BJ (cell line): Measurements from ENCODE around the gene TLE1. TPM values are rescaled to one million over a fixed set of nuclear protein-coding genes. Genes with fewer than 3 reads are reported as not detected.
"Not testable (repeated sequence)": the region's sequence is repeated elsewhere in the genome, so short reads cannot be mapped to it uniquely, and the experiment has no call there.

ENCODE experiments used
- CTCF ChIA-PET: fragments of 350-600 bp; formaldehyde crosslinking; extraction: SDS; loops from one replicate; lab custom pipeline; 2021; ENCODE audit warnings: antibody characterized with exemption, inconsistent platforms; lab: Yijun Ruan, JAX
- POLR2A ChIA-PET: fragments of 300-600 bp; sonication (Branson Sonifier 250); formaldehyde crosslinking; extraction: SDS; loops from one replicate; lab custom pipeline; 2021; ENCODE audit warnings: antibody characterized with exemption; lab: Charles Lee
- DNase-seq: peaks from one replicate; pipeline ENCODE4 v3.0.0-alpha.2; 2011; ENCODE audit warnings: low read depth
- H3K27me3 ChIP-seq: 2 replicates; pipeline ENCODE4 v1.6.0; 2011; ENCODE audit warnings: low read length; ENCODE audit not compliant: control insufficient read depth, insufficient read depth
- H3K36me3 ChIP-seq: 2 replicates; pipeline ENCODE4 v1.5.1; 2011; ENCODE audit warnings: low read length; ENCODE audit not compliant: control insufficient read depth, insufficient read depth
- H3K4me3 ChIP-seq: 2 replicates; pipeline ENCODE4 v1.5.1; 2011; ENCODE audit warnings: low read depth, mild to moderate bottlenecking, control low read depth, low read length
- polyA plus RNA-seq: library from polyadenylated mRNA; depleted of rRNA; stranded (reverse); fragments of >200 nt; gene quantifications from 2 replicates; pipeline ENCODE4 v1.2.3, GENCODE V29; 2011
- TF ChIP-seq, protein P1 (sequence below): IDR thresholded peaks from 2 replicates; pipeline ENCODE4 v1.5.1; 2011; ENCODE audit warnings: low read depth, mild to moderate bottlenecking, control low read depth, inconsistent platforms, low read length, moderate library complexity; ENCODE audit not compliant: insufficient read depth

Gene TLE1
- polyA plus RNA-seq, 1 experiment = 9.6 TPM

DNA sequence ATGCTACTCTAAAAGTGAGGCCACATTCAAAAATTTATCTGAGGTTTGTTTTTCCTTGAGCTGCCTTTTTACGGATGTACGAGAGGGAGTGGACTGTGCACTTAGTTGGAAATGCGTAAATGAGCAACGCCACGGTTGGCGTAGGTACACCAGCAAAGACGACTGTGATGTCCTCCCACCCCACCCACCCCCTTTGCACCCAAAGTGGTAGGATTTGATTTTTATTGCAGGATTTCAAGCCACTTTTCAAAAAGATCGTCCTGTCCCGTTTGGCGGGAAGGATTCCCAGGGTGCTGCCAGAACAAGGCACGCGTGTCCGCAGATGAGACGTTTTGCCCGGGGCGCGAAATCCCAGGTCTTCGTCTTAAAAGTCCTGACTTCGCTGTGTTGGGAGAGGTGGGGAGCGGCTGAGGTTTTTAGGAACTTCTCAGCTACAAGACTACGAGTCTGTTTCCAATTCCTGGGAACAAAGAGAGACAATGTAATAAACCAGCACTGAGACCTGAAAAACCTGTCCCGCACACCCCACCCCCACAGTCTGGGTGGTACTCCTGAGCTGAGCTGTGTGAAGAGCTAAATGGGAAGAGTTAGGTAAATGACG is 1.0 kb upstream of the TLE1 start:
- Histone ChIP-seq H3K27me3 (peaks cover 19% of the 10 kb centered on the region), H3K4me3 (peak overlapping the region; percentile 36), H3K36me3 (no peaks in the 10 kb centered on the region)
- TF ChIP-seq, protein P1, sequence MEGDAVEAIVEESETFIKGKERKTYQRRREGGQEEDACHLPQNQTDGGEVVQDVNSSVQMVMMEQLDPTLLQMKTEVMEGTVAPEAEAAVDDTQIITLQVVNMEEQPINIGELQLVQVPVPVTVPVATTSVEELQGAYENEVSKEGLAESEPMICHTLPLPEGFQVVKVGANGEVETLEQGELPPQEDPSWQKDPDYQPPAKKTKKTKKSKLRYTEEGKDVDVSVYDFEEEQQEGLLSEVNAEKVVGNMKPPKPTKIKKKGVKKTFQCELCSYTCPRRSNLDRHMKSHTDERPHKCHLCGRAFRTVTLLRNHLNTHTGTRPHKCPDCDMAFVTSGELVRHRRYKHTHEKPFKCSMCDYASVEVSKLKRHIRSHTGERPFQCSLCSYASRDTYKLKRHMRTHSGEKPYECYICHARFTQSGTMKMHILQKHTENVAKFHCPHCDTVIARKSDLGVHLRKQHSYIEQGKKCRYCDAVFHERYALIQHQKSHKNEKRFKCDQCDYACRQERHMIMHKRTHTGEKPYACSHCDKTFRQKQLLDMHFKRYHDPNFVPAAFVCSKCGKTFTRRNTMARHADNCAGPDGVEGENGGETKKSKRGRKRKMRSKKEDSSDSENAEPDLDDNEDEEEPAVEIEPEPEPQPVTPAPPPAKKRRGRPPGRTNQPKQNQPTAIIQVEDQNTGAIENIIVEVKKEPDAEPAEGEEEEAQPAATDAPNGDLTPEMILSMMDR = no peak
- POLR2A ChIA-PET = no interaction called here
- CTCF ChIA-PET = interaction anchor here (2.2 kb wide), 1 partner anchor 916 kb away, joined by 9 read pairs; no protein-coding TSS in a partner anchor
- DNase-seq = no peak

DNA sequence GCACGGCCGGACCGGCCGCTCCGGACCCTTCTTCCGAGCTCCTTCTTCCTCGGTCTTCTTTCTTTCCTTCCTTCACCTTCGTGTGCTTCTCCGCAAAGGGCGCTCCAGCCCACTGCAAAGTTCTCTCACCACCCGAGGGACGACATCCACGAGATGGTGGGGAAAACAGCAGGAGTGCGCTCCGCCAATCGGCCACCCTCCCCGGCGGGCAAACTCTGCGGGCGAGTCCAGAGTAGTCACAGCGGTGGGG is 329 bp downstream of the TLE1 start:
- peaks cover 15% of the 10 kb centered on the region for H3K27me3 ChIP-seq
- H3K36me3 ChIP-seq, CTCF ChIA-PET, DNase-seq: not testable (repeated sequence)
- H3K4me3 ChIP-seq = peak overlapping the region; percentile 69
- POLR2A ChIA-PET = interaction anchor here (0.6 to 0.7 kb wide), 2 partner anchors 155 to 1777 kb away, joined by 3 to 10 read pairs; no protein-coding TSS in a partner anchor

DNA sequence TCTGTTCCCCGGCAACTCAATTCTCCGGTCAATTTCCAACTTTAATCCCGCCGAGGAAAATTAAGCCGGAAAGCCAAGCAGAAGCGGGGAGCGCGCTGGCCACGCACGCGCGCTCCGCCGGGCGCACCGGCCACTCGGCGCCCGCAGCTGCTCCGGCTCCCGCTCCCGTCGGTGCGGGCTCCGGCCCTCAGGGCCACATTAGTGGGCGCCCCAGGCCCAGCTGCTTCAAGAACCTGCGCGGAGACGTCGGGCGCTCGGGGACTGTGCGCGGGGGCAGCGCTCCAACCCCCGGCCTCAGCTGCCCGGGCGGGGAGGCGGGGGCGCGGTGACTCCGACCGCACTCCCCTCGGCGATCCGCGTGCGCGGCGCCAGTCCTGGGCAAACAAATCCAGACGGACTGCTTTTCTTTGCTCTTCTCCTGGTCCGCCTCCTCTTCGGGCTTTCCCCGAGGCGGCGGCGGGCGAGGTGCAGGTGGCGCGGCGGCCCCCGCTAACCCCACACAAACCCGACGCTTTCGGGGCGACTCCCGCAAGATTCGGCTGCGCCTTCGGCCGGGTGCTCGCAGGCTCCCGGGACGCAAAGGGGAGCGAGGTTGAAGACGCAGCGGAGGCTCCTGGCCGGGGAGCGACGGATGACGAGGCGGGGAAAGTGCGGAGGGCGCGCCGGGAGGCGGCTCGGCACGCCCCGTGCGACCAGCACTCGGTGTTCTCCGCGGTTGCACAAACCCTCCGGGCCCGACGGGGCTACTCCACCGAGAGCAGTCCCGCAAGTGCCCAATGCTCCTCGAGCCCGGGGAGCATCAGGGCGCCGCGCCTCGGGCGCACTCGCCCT is 870 bp downstream of the TLE1 start:
- DNase-seq, CTCF ChIA-PET, H3K36me3 ChIP-seq: not testable (repeated sequence)
- Histone ChIP-seq H3K27me3 (peaks cover 11% of the 10 kb centered on the region), H3K4me3 (peak overlapping the region; percentile 69)
- POLR2A ChIA-PET = interaction anchor here (0.6 to 0.7 kb wide), 2 partner anchors 155 to 1777 kb away, joined by 3 to 10 read pairs; no protein-coding TSS in a partner anchor

DNA sequence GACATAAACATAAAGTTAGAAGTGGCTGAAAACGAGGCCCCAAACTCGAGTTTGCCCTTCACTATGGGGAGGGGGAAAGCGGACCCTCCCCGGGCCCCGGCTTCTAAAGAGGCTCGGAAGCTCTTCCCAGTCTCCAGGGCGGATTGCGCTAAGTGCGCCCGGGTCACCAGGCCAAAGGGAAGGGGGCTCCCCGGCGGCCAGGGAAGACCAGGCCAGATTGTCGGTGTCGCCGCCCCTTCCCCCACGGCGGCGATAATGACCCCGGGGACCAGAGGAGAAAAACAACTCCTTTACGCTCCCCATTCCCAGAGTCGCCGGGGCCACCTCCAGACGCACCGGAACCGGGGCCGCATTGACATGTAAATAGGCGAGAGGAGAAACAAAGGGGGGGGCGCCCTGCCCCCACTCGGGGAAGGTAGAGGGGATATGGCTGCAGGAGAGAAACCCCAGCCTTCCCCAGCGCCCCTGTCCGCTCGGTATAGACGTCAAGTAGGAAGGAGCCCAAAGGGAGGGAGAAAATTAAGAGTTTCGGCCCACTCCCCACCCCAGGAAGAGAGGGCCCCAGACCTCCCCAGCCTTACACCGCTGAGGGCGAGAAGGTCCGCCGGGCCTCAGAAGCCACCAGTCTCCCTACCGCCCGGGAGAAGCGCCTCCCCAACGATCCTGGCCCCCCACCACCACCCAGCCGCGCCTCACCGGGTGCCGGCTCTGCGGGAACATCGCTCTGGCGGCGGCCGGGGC is 1.7 kb downstream of the TLE1 start:
- H3K27me3 ChIP-seq = peaks cover 11% of the 10 kb centered on the region
- no peak for DNase-seq
- ChIA-PET POLR2A (no interaction called here), CTCF (interaction anchor here (0.8 to 1.1 kb wide), 2 partner anchors 135 to 164 kb away, joined by 3 read pairs; no protein-coding TSS in a partner anchor)
- TF ChIP-seq, protein P1 = no peak
- peak overlapping the region; percentile 69 for H3K4me3 ChIP-seq
- H3K36me3 ChIP-seq = no peaks in the 10 kb centered on the region

DNA sequence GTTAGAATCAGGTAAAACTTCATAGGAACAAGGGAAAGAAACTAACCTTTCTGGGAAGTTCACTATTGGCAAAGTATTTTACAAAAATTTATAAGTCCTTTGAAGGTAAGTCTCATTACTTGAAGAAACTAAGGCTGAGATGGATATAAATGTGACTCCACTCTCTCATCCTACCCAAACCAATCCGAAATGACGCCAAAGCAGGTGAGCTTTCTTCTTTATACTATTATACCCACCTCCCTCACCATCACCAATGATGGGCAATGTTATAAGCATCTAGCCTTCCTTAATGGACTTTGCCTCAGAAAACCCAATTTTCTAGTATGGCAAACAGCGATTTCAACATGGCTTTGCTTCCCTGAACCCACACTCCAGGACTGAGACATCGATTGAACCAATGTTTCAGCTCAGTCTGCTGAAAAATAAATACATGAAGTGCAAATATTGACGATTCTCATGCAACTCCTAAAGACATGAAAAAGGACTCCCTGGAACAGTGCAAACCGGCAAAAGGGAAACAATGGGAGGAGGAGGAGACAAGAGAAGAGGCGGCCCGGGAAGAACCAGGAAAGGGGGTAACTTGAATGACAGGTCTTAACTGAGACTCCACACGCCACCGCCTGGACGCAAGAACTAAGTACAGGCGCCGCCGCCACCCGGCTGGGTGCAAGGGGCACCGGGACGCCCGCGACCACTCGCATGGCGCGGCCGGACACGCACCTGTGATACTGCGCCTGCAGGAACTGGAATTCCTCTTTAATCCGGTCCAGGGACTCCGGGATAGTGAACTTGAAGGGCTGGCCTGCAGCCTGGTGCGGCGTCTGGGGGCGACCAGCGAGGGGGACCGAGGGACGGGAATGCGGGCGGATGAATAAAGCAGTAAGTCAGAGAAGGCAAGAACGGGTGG is 2.5 kb downstream of the TLE1 start:
- Histone ChIP-seq H3K4me3 (peak overlapping the region; percentile 69), H3K27me3 (peaks cover 9% of the 10 kb centered on the region), H3K36me3 (no peaks in the 10 kb centered on the region)
- TF ChIP-seq, protein P1 = peak; percentile 72
- CTCF ChIA-PET = interaction anchor here (0.6 to 2.3 kb wide), 10 partner anchors 9 to 920 kb away, joined by 3 to 17 read pairs (median 3); no protein-coding TSS in a partner anchor
- DNase-seq = no peak
- POLR2A ChIA-PET = no interaction called here
